Astrocyte (in vitro differentiated cells and primary cell): ENCODE results near the gene SFTPD.

Source experiments
- EZH2 ChIP-seq: IDR thresholded peaks from 2 replicates; pipeline ENCODE4 v1.6.1; 2012; ENCODE audit warnings: mild to moderate bottlenecking, low read length, inconsistent platforms; ENCODE audit not compliant: insufficient read depth
- TF ChIP-seq, protein P1 (sequence below): IDR thresholded peaks from 2 replicates; pipeline ENCODE4 v1.5.1; 2011; ENCODE audit warnings: low read depth, mild to moderate bottlenecking, inconsistent platforms, low read length, moderate library complexity; ENCODE audit not compliant: insufficient read depth

DNA sequence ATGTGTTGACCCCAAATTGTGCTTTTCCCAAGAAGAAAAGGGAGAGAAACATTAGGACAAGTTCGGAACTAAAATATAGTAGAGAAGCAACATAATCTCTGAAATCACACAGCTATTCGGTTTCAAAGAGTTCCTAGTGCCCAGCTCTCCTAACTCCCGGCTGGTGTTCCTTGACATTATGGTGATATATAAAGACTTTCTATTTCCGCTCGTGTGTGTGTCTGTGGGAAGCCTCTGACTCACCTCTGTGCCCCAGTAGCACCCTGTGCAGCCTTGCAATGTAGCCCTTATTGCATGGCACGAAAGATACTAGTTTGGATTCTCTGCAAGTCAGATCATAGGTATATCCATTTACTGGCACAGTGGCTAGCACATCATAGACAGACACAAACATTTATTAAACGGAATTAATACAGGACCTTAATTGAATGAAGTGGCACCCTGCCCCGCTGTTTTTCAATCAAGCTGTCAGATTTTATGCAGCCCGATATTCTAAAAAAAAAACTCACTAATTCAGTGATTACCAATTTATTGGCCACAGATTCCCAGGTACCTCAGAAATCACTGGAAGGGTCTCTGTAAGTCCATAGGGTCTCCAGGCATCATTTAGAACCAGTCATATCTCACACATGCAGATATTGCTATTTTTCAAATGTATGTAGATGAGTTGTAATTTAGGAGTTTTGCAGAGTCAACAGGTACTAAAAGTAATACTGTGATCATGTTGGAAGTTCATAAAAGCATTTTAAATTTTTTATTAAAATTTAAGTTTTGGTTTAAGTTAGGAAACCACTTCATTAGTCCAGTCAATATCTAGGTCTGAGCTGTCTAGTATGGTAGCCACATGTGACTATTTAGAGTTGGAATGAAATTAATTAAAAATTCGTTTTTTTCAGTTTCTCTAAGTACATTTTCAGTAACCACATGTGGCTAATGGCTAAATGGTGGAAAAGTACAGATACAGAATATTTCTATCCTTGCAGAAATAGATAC, 43.3 kb downstream of the SFTPD start:
- TF ChIP-seq, protein P1, sequence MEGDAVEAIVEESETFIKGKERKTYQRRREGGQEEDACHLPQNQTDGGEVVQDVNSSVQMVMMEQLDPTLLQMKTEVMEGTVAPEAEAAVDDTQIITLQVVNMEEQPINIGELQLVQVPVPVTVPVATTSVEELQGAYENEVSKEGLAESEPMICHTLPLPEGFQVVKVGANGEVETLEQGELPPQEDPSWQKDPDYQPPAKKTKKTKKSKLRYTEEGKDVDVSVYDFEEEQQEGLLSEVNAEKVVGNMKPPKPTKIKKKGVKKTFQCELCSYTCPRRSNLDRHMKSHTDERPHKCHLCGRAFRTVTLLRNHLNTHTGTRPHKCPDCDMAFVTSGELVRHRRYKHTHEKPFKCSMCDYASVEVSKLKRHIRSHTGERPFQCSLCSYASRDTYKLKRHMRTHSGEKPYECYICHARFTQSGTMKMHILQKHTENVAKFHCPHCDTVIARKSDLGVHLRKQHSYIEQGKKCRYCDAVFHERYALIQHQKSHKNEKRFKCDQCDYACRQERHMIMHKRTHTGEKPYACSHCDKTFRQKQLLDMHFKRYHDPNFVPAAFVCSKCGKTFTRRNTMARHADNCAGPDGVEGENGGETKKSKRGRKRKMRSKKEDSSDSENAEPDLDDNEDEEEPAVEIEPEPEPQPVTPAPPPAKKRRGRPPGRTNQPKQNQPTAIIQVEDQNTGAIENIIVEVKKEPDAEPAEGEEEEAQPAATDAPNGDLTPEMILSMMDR: no peak
- no peak for TF ChIP-seq EZH2
